ENCODE measurements around the gene AZGP1. TPM values are rescaled to one million over a fixed set of nuclear protein-coding genes. Genes with fewer than 3 reads are reported as not detected.

The AZGP1 gene
- polyA plus RNA-seq, 3 donors = 56.0 to 67.1 (median 61.6) TPM

DNA sequence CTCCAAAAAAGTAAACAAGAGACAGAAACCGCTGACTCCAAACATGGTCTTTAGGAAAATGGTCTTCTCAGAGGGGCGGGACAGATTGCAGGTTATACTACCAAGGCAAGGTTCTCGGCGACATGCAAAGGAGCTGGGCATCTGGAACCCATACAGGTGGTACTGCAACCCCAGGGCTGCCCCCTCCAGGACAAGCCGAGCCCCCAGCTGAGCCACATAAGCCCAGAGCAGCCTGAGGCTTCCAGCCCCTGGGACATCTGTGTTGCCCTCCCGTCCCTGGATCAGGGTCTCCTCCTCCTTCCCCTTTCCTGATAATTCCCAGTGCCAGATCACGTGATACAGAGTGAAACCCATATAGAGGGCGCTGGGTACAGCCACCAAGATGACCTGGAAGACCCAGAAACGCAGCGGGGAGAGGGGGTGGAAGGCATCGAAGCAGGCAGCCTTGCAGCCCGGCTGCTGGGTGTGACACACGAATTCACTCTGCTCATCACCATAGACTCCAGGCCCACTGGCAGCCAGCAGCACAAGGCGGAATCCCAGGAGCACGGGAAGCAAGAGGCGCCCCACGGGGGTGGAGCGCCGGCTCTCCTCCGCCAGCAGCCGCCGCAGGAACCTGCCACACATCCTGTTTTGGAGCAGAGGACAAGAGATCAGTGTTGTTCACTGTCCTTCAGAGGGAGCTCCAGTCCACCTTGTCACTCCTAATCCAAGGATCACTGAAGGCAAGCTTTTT, 46.7 kb downstream of the AZGP1 start, which contains the start of gene GJC3:
GJC3 (minus strand) TSS at position 627 of the 736 bp plus-strand sequence; CDS start at position 627, 0 bp downstream.
- DNase-seq (ENCODE audit: extremely low read depth in 1 of 11, low read depth in 9 of 11, low spot score in 4 of 11) = peak in 6 of 11 donors; percentile 4 to 51 (median 18)

GRCh38 chr7:99928188-99928587, 47.6 kb downstream of the AZGP1 start:
- DNase-seq (ENCODE audit: extremely low read depth in 1 of 11, low read depth in 9 of 11, low spot score in 4 of 11) = no peak

DNA sequence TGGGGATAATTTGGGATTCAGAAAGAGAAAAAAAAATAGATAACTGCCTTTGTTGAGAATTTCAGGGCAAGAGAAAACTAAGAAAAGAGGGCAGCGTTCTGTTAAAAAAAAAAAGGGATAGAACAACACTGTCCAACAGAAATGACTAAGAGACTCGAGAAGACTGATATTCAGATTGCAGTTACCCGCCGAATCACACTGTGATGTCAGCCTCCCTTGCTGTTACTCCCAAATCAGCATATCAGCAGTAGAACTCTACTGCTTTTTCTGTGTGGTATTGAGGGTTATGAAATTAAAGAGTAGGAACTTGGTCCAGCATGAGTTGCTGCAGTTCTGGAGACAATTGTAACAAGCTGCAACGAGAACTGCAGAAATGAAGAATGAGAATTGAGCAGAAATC, 48.3 kb downstream of the AZGP1 start:
- DNase-seq (ENCODE audit: extremely low read depth in 1 of 11, low read depth in 9 of 11, low spot score in 4 of 11) = no peak

GRCh38 chr7:99926321-99926720, 49.5 kb downstream of the AZGP1 start:
- DNase-seq (ENCODE audit: extremely low read depth in 1 of 11, low read depth in 9 of 11, low spot score in 4 of 11) = no peak

GRCh38 chr7:99923200-99923599, 52.6 kb downstream of the AZGP1 start:
- DNase-seq (ENCODE audit: extremely low read depth in 1 of 11, low read depth in 9 of 11, low spot score in 4 of 11) = no peak

DNA sequence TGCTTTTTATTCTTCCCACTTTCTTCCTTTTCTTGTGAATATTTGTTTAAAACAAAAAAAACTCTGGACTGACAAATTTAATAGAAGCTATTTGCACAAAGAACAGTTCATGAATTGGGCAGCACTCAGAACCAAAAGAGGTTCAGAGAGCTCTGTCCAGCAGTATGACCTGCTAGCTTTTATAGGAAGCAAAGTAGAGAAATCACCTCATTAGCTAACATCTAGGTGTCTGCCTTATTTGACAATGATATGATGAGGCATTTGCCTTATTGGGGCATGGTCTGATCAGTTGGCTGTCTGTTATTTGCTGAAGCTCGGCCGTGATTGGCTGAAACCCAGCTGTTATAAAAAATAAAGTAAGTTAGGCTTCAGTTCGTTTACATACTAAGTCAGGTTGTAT, 55.7 kb downstream of the AZGP1 start:
- no peak for DNase-seq (ENCODE audit: extremely low read depth in 1 of 11, low read depth in 9 of 11, low spot score in 4 of 11)

DNA sequence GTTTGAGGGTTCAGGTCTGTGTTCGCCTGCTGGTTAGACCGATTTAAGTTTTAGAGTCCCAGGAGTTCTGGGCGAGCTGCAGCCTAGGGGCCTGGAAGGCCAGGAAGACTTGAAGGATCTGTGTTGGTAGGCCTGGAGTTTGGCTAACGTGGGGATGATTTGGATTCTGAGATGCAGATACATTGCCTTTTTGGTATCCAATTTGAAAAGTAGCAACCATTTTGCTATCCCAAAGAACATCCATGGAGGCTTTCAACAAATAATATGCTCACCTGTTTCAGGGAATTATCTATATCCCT, 56.1 kb downstream of the AZGP1 start:
- DNase-seq (ENCODE audit: extremely low read depth in 1 of 11, low read depth in 9 of 11, low spot score in 4 of 11) = no peak

- DNase-seq (ENCODE audit: extremely low read depth in 1 of 11, low read depth in 9 of 11, low spot score in 4 of 11) = peak; percentile 50 to 80 (median 74)
These were observed 56.6 kb downstream of the AZGP1 start, which contains the start of gene TRIM4 for GRCh38 chr7:99918959-99919813. Gene TRIM4, minus strand, starts transcription at chr7:99919530. Its CDS starts 129 bp downstream, at chr7:99919401.

Other genes starting within 250 kb of the AZGP1 start
- gene CYP3A7, start 240.8 kb downstream of the AZGP1 start, polyA plus RNA-seq (ENCODE audit: insufficient read length in 3 of 3) = 1 to 10 TPM in 1 of 3 donors, under 1 TPM in 2; 0.30 to 1.4 (median 0.91) TPM
- under 1 TPM; 0.17 to 0.39 (median 0.27) TPM for gene CYP3A4, start 191.8 kb downstream of the AZGP1 start, polyA plus RNA-seq (ENCODE audit: insufficient read length in 3 of 3)
- under 1 TPM; 0.39 to 0.53 (median 0.50) TPM for gene CYP3A43, start 148.0 kb downstream of the AZGP1 start, polyA plus RNA-seq (ENCODE audit: insufficient read length in 3 of 3)
- under 1 TPM in 1 of 3 donors, not detected in 2; 0.14 TPM for gene OR2AE1, start 99.0 kb downstream of the AZGP1 start, polyA plus RNA-seq (ENCODE audit: insufficient read length in 3 of 3)
- 10 to 100 TPM; 32.4 to 37.9 (median 33.2) TPM for gene TRIM4, start 56.5 kb downstream of the AZGP1 start, polyA plus RNA-seq (ENCODE audit: insufficient read length in 3 of 3)
- 1 to 10 TPM in 1 of 3 donors, under 1 TPM in 2; 0.66 to 1.6 (median 0.97) TPM for gene GJC3, start 46.4 kb downstream of the AZGP1 start, polyA plus RNA-seq (ENCODE audit: insufficient read length in 3 of 3)
- 10 to 100 TPM; 56.7 to 64.3 (median 62.7) TPM for gene ZKSCAN1, start 39.6 kb upstream of the AZGP1 start, polyA plus RNA-seq (ENCODE audit: insufficient read length in 3 of 3)
- gene ZSCAN21, start 73.7 kb upstream of the AZGP1 start, polyA plus RNA-seq (ENCODE audit: insufficient read length in 3 of 3) = 10 to 100 TPM; 21.8 to 24.7 (median 23.3) TPM
- 10 to 100 TPM; 49.6 to 56.1 (median 50.0) TPM for gene ZNF3, start 105.7 kb upstream of the AZGP1 start, polyA plus RNA-seq (ENCODE audit: insufficient read length in 3 of 3)
- 100 to 1,000 TPM; 122 to 135 (median 135) TPM for gene COPS6, start 112.9 kb upstream of the AZGP1 start, polyA plus RNA-seq (ENCODE audit: insufficient read length in 3 of 3)
- gene MCM7, start 125.4 kb upstream of the AZGP1 start, polyA plus RNA-seq (ENCODE audit: insufficient read length in 3 of 3) = 100 to 1,000 TPM; 141 to 173 (median 162) TPM
- gene AP4M1, start 125.6 kb upstream of the AZGP1 start, polyA plus RNA-seq (ENCODE audit: insufficient read length in 3 of 3) = 10 to 100 TPM; 32.4 to 36.9 (median 36.5) TPM
- gene TAF6, start 143.3 kb upstream of the AZGP1 start, polyA plus RNA-seq (ENCODE audit: insufficient read length in 3 of 3) = 10 to 100 TPM; 65.4 to 69.4 (median 69.1) TPM
- gene CNPY4, start 143.6 kb upstream of the AZGP1 start, polyA plus RNA-seq (ENCODE audit: insufficient read length in 3 of 3) = 10 to 100 TPM; 40.1 to 47.0 (median 41.5) TPM
- gene MBLAC1, start 150.9 kb upstream of the AZGP1 start, polyA plus RNA-seq (ENCODE audit: insufficient read length in 3 of 3) = 1 to 10 TPM in 2 of 3 donors, under 1 TPM in 1; 0.79 to 1.9 (median 1.8) TPM
- gene LAMTOR4, start 172.9 kb upstream of the AZGP1 start, polyA plus RNA-seq (ENCODE audit: insufficient read length in 3 of 3) = 100 to 1,000 TPM in 2 of 3 donors, 10 to 100 TPM in 1; 95.3 to 118 (median 116) TPM
- gene TRAPPC14, start 182.7 kb upstream of the AZGP1 start, polyA plus RNA-seq (ENCODE audit: insufficient read length in 3 of 3) = 10 to 100 TPM; 16.9 to 26.3 (median 21.5) TPM
- gene GAL3ST4, start 192.6 kb upstream of the AZGP1 start, polyA plus RNA-seq (ENCODE audit: insufficient read length in 3 of 3) = 1 to 10 TPM; 4.6 to 6.8 (median 6.2) TPM
- 10 to 100 TPM in 2 of 3 donors, 1 to 10 TPM in 1; 9.4 to 14.5 (median 14.0) TPM for gene GPC2, start 201.3 kb upstream of the AZGP1 start, polyA plus RNA-seq (ENCODE audit: insufficient read length in 3 of 3)
- gene STAG3, start 201.9 kb upstream of the AZGP1 start, polyA plus RNA-seq (ENCODE audit: insufficient read length in 3 of 3) = 10 to 100 TPM; 13.2 to 33.8 (median 15.3) TPM
- gene PVRIG, start 243.9 kb upstream of the AZGP1 start, polyA plus RNA-seq (ENCODE audit: insufficient read length in 3 of 3) = 1 to 10 TPM; 2.2 to 6.6 (median 5.2) TPM

Measured in renal cortex interstitium (tissue), 11 donors.